Neural progenitor cell (in vitro differentiated cells): ENCODE measurements around the gene CCDC149. TPM values are rescaled to one million over a fixed set of nuclear protein-coding genes. Genes with fewer than 3 reads are reported as not detected.

Source experiments
- DNase-seq: peaks from one replicate; pipeline ENCODE4 v3.0.0-alpha.2; 2016; ENCODE audit warnings: low spot score
- H2AFZ ChIP-seq: fragments of 200-600 bp; sonication (generic); replicated peaks from 2 replicates; pipeline ENCODE4 v1.6.1; 2016; ENCODE audit warnings: antibody characterized with exemption
- H3F3A ChIP-seq: fragments of 200-600 bp; sonication (generic); 2 replicates; pipeline ENCODE4 v1.6.1; 2016; ENCODE audit warnings: antibody characterized with exemption, low read depth
- H3K27ac ChIP-seq: fragments of 200-600 bp; sonication (generic); 2 replicates; pipeline ENCODE4 v1.5.1; 2016; ENCODE audit warnings: mild to moderate bottlenecking
- H3K27me3 ChIP-seq: fragments of 200-600 bp; sonication (generic); 2 replicates; pipeline ENCODE4 v1.6.1; 2016; ENCODE audit warnings: mild to moderate bottlenecking, moderate library complexity
- H3K36me3 ChIP-seq: fragments of 200-600 bp; sonication (generic); 2 replicates; pipeline ENCODE4 v1.5.1; 2016
- H3K4me1 ChIP-seq: fragments of 200-600 bp; sonication (generic); 2 replicates; pipeline ENCODE4 v1.6.1; 2016; ENCODE audit warnings: mixed run types
- H3K4me2 ChIP-seq: fragments of 200-600 bp; sonication (generic); 2 replicates; pipeline ENCODE4 v1.6.1; 2016
- H3K4me3 ChIP-seq: fragments of 200-600 bp; sonication (generic); 2 replicates; pipeline ENCODE4 v1.5.1; 2016
- H3K79me2 ChIP-seq: fragments of 200-600 bp; sonication (generic); 2 replicates; pipeline ENCODE4 v1.6.1; 2016; ENCODE audit warnings: low read depth
- H3K9ac ChIP-seq: fragments of 200-600 bp; sonication (generic); 2 replicates; pipeline ENCODE4 v1.6.1; 2016
- H3K9me3 ChIP-seq: fragments of 200-600 bp; sonication (generic); 2 replicates; pipeline ENCODE4 v1.5.1; 2016; ENCODE audit warnings: low read depth
- H4K20me1 ChIP-seq: fragments of 200-600 bp; sonication (generic); 2 replicates; pipeline ENCODE4 v1.6.1; 2016; ENCODE audit warnings: low read depth
- H3K27ac Mint-ChIP-seq: 3 replicates; pipeline ENCODE4 v1.8.0; 2021; ENCODE audit warnings: mixed read lengths
- H3K27me3 Mint-ChIP-seq: 2 replicates; pipeline ENCODE4 v1.8.0; 2022; ENCODE audit warnings: low read depth, mild to moderate bottlenecking, inconsistent platforms, moderate library complexity, mixed read lengths; ENCODE audit not compliant: insufficient read depth
- H3K36me3 Mint-ChIP-seq: 3 replicates; pipeline ENCODE4 v1.8.0; 2021; ENCODE audit warnings: mixed read lengths
- H3K4me1 Mint-ChIP-seq: 3 replicates; pipeline ENCODE4 v1.8.0; 2021; ENCODE audit warnings: mixed read lengths
- H3K4me3 Mint-ChIP-seq: 3 replicates; pipeline ENCODE4 v1.8.0; 2021; ENCODE audit warnings: mild to moderate bottlenecking, moderate library complexity, mixed read lengths
- H3K9me3 Mint-ChIP-seq: 3 replicates; pipeline ENCODE4 v1.8.0; 2020; ENCODE audit warnings: mixed read lengths
- EZH2 ChIP-seq: fragments of 200-600 bp; sonication (generic); IDR thresholded peaks from 2 replicates; pipeline ENCODE4 v1.6.1; 2017; ENCODE audit warnings: antibody characterized with exemption, mild to moderate bottlenecking, moderate library complexity
- EZH2phosphoT487 ChIP-seq: fragments of 200-600 bp; sonication (generic); IDR thresholded peaks from 2 replicates; pipeline ENCODE4 v1.6.1; 2017; ENCODE audit warnings: antibody characterized with exemption
- total RNA-seq: library from RNA; depleted of rRNA; stranded (reverse); fragments of >200 nt; gene quantifications from 2 replicates; pipeline ENCODE4 v1.2.3, GENCODE V29; 2015; ENCODE audit warnings: low replicate concordance
- TF ChIP-seq, protein P1 (sequence below): fragments of 200-600 bp; sonication (generic); IDR thresholded peaks from 2 replicates; pipeline ENCODE4 v1.5.1; 2017; ENCODE audit warnings: antibody characterized with exemption, mild to moderate bottlenecking

CCDC149 gene
- total RNA-seq, 1 donor from 2014 or later, result 3.4 TPM

DNA sequence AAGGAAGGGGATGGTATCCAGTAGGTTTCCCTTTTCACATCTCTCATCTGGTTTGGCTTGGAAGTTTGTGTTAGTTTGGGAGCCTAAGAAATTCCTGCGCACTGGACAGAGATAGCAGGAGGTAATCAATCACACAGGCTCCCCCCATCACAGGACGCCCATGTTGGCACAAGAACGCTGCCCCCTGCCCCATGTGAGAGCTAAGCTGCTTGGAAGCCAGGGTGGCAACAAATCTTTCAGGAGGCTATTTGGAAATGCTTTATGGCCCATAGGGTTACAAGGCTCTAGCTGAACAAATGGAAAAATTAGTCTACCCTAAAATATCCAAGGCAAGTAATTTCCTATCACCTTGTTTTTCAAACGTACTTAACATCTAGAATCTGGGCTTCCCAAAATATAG lies 63.5 kb downstream of the CCDC149 start:
- H3K4me3 ChIP-seq, result no peak overlapping the region
- TF ChIP-seq, protein P1, sequence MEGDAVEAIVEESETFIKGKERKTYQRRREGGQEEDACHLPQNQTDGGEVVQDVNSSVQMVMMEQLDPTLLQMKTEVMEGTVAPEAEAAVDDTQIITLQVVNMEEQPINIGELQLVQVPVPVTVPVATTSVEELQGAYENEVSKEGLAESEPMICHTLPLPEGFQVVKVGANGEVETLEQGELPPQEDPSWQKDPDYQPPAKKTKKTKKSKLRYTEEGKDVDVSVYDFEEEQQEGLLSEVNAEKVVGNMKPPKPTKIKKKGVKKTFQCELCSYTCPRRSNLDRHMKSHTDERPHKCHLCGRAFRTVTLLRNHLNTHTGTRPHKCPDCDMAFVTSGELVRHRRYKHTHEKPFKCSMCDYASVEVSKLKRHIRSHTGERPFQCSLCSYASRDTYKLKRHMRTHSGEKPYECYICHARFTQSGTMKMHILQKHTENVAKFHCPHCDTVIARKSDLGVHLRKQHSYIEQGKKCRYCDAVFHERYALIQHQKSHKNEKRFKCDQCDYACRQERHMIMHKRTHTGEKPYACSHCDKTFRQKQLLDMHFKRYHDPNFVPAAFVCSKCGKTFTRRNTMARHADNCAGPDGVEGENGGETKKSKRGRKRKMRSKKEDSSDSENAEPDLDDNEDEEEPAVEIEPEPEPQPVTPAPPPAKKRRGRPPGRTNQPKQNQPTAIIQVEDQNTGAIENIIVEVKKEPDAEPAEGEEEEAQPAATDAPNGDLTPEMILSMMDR, result no peak
- no peak for TF ChIP-seq EZH2phosphoT487
- TF ChIP-seq EZH2, result no peak
- H3K27ac Mint-ChIP-seq, result no peak overlapping the region
- peaks cover 2% of the 10 kb centered on the region for H3K27me3 Mint-ChIP-seq
- no peaks in the 10 kb centered on the region for H3K36me3 ChIP-seq
- H3K9me3 Mint-ChIP-seq, result no peaks in the 10 kb centered on the region
- no peak for DNase-seq
- no peaks in the 10 kb centered on the region for H3K9me3 ChIP-seq
- peaks cover 28% of the 10 kb centered on the region for H3K4me1 Mint-ChIP-seq
- peaks cover 9% of the 10 kb centered on the region for H3K4me1 ChIP-seq
- no peaks in the 10 kb centered on the region for H3F3A ChIP-seq
- peak overlapping the region; percentile 17 for H2AFZ ChIP-seq
- no peak overlapping the region for H3K4me2 ChIP-seq
- H3K27ac ChIP-seq, result no peak overlapping the region
- H3K36me3 Mint-ChIP-seq, result no peaks in the 10 kb centered on the region
- no peaks in the 10 kb centered on the region for H3K27me3 ChIP-seq
- H3K9ac ChIP-seq, result no peak overlapping the region
- no peak overlapping the region for H3K4me3 Mint-ChIP-seq
- no peaks in the 10 kb centered on the region for H4K20me1 ChIP-seq
- no peaks in the 10 kb centered on the region for H3K79me2 ChIP-seq

DNA sequence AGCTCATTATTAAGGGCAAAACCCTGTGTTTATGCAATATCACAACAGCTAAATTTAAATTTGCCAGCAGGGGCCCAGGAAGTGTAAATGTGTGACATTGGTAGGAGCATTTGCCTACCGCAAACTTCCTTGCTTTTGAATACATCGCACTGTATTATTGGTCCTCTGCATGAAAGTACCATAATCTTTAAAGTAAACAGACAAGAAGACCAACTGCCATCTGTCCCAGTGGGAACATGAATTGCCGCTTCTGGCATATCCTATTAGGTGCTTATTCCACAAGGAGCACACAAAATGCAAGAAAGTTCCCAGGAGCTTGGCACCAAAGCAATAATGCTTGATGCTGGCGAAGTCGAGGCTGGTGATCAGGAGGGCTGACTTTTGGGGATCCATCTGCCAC lies 66.1 kb downstream of the CCDC149 start:
- H3K36me3 Mint-ChIP-seq, result no peaks in the 10 kb centered on the region
- TF ChIP-seq EZH2 (no peak), EZH2phosphoT487 (no peak)
- TF ChIP-seq, protein P1, result no peak
- H3K4me1 Mint-ChIP-seq, result peaks cover 29% of the 10 kb centered on the region
- Histone ChIP-seq H3K4me2 (no peak overlapping the region), H3K27ac (no peak overlapping the region), H3K9ac (no peak overlapping the region), H3K27me3 (no peaks in the 10 kb centered on the region), H2AFZ (no peak overlapping the region), H3K4me1 (peaks cover 9% of the 10 kb centered on the region), H3K79me2 (no peaks in the 10 kb centered on the region), H3K9me3 (no peaks in the 10 kb centered on the region), H3F3A (no peaks in the 10 kb centered on the region), H4K20me1 (no peaks in the 10 kb centered on the region), H3K36me3 (no peaks in the 10 kb centered on the region), H3K4me3 (no peak overlapping the region)
- no peak overlapping the region for H3K4me3 Mint-ChIP-seq
- H3K9me3 Mint-ChIP-seq, result no peaks in the 10 kb centered on the region
- peaks cover 4% of the 10 kb centered on the region for H3K27me3 Mint-ChIP-seq
- no peak overlapping the region for H3K27ac Mint-ChIP-seq
- no peak for DNase-seq

GRCh38 chr4:24845902-24846301 lies 66.9 kb downstream of the CCDC149 start:
- no peak overlapping the region for H3K4me2 ChIP-seq
- H3K4me1 ChIP-seq, result peaks cover 9% of the 10 kb centered on the region
- peaks cover 4% of the 10 kb centered on the region for H3K27me3 Mint-ChIP-seq
- no peak overlapping the region for H3K27ac Mint-ChIP-seq
- H3K36me3 Mint-ChIP-seq, result no peaks in the 10 kb centered on the region
- H3K4me1 Mint-ChIP-seq, result peaks cover 22% of the 10 kb centered on the region
- DNase-seq, result no peak
- no peaks in the 10 kb centered on the region for H3K27me3 ChIP-seq
- no peak overlapping the region for H3K4me3 ChIP-seq
- no peak overlapping the region for H2AFZ ChIP-seq
- H3K79me2 ChIP-seq, result no peaks in the 10 kb centered on the region
- TF ChIP-seq EZH2phosphoT487, result no peak
- TF ChIP-seq, protein P1, result no peak
- TF ChIP-seq EZH2, result no peak
- H3K4me3 Mint-ChIP-seq, result no peak overlapping the region
- H3K9me3 ChIP-seq, result no peaks in the 10 kb centered on the region
- no peaks in the 10 kb centered on the region for H3F3A ChIP-seq
- H3K36me3 ChIP-seq, result no peaks in the 10 kb centered on the region
- no peak overlapping the region for H3K9ac ChIP-seq
- H3K27ac ChIP-seq, result no peak overlapping the region
- no peaks in the 10 kb centered on the region for H4K20me1 ChIP-seq
- no peaks in the 10 kb centered on the region for H3K9me3 Mint-ChIP-seq
